Fibroblast of lung (primary cell): ENCODE results near the gene RGL2.

Source experiments
- EZH2 ChIP-seq: IDR thresholded peaks from 2 replicates; pipeline ENCODE4 v1.5.1; 2012; ENCODE audit warnings: low read length, control low read depth, mild to moderate bottlenecking; ENCODE audit errors: missing control alignments
- TF ChIP-seq, protein P1 (sequence below), 2 donors: IDR thresholded peaks in 1 of 2; conservative IDR thresholded peaks in 1 of 2; 1 replicate in 1 of 2; 2 replicates in 1 of 2; pipeline ENCODE4 v1.5.1; 2011 to 2012; ENCODE audit warnings: low read length in 2 of 2, control low read depth in 1 of 2, inconsistent platforms in 1 of 2, low read depth in 1 of 2, mild to moderate bottlenecking in 1 of 2

- TF ChIP-seq, protein P1, sequence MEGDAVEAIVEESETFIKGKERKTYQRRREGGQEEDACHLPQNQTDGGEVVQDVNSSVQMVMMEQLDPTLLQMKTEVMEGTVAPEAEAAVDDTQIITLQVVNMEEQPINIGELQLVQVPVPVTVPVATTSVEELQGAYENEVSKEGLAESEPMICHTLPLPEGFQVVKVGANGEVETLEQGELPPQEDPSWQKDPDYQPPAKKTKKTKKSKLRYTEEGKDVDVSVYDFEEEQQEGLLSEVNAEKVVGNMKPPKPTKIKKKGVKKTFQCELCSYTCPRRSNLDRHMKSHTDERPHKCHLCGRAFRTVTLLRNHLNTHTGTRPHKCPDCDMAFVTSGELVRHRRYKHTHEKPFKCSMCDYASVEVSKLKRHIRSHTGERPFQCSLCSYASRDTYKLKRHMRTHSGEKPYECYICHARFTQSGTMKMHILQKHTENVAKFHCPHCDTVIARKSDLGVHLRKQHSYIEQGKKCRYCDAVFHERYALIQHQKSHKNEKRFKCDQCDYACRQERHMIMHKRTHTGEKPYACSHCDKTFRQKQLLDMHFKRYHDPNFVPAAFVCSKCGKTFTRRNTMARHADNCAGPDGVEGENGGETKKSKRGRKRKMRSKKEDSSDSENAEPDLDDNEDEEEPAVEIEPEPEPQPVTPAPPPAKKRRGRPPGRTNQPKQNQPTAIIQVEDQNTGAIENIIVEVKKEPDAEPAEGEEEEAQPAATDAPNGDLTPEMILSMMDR (conservative IDR thresholded peaks at IDR 0.05 in 1 of 2, IDR thresholded peaks at IDR 0.05 in 1 of 2; ENCODE audit: low read depth in 1 of 2, low read length in 2 of 2), result no peak
- TF ChIP-seq EZH2, result no peak
Observed at GRCh38 chr6:33251395-33252012, 47.2 kb downstream of the RGL2 start.
